ENCODE results near the gene C1QB.
A peak's percentile ranks its signal among the peaks of the same experiment; 100 is the strongest.

C1QB gene, protein sequence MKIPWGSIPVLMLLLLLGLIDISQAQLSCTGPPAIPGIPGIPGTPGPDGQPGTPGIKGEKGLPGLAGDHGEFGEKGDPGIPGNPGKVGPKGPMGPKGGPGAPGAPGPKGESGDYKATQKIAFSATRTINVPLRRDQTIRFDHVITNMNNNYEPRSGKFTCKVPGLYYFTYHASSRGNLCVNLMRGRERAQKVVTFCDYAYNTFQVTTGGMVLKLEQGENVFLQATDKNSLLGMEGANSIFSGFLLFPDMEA

DNA sequence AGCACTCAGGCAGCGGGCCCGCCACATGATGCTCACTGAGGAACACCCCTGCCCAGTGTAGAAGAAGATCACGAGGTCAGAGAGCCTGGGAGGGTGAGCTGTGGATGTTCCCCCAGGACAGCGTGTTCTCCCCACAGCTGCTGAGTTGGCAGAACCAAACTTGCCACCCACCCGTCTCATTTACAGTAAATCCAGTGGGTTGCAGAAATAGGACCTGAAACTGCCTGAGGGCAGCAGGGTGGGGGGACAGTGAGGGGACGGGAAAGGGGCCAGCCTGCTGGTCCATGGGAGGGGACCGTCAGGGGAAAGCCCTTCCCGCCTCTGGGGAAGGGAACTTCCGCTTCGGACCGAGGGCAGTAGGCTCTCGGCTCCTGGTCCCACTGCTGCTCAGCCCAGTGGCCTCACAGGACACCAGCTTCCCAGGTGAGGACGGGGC is at the start of gene C1QB:
TSS of gene C1QB (plus strand) at position 356 of the 436 bp plus-strand sequence. CDS start 6,227 bp downstream, outside the sequence.
- DNase-seq (ENCODE audit: low read depth in 2 of 2) = no peak

DNA sequence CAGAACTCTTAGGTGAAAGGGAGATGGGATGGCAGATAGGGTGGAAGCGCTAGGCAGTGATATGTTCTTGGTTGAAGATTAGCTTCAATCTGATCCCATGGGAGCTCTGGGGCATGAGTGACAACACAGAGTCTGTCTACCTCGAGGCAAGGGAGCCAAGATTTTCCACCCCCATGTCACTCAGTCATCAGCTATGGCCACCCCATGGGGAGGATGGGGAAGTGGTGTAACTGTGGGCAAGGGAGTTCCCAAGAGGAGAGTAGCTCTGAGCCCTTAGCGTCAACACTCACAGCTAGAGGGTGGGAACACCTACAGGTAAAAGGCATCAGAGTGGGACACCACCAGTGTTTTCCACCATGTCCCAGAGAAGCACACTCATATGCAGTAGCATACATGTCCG is 46.9 kb upstream of the C1QB start:
- DNase-seq (ENCODE audit: low read depth in 2 of 2) = no peak

DNA sequence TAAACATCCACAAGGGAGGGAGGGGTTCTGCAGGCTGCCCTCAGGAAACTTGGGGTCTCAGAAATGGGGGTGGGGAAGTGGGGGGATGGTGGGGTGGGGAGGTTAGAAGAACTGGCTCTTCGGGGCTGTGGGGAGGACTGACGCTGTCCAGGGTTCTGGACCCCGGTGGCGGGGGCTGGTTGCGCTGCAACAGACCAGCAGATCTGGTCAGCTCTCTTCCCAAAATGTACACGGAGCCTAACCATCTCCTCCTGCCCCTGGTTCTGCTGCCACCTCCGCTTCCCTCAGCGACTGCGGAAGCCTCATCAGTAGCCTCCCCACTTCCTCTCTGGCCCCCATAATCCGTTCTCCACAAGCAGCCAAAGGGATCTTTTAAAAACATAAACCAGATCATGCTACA is 45.9 kb upstream of the C1QB start:
- DNase-seq (ENCODE audit: low read depth in 2 of 2) = no peak

DNA sequence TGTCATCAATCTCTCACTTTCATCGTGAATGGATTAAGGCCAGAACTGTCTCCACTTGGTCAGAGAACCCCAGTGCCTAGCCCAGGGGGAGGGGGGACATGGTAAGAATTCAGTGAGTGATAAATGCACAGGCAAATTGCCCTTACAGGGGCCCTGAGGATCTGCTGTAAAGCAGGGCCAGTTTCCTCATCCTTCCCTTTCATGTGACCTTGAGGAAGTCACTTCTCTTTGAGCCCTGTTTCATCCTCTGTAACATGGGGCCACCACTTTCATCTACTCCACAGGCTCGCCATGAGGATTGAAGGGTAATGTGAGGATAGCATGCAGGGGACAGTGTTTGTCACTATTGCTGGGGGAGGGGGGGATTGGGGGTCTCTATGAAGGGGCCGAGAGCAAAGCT is 44.7 kb upstream of the C1QB start:
- DNase-seq (ENCODE audit: low read depth in 2 of 2) = no peak

DNA sequence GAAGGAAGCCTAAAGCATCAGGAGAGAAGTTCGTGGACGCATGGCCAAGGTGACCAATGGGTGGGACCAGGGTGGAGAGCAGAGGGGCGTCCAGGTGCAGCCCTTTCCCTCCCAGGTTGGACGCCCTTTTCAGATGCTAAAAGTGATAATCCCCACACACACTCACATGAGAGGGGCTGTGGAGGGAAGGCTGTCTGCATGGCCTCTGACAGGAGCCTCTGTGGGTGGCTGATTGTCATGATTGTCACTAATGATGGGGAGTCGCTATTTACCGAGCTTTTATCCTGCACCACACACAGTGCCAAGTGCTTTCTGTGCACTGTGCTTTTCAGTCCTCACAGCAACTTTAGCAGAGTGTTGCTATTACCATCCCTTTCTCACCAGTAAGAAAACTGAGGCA is 43.7 kb upstream of the C1QB start:
- DNase-seq (ENCODE audit: low read depth in 2 of 2) = no peak

- DNase-seq (ENCODE audit: low read depth in 2 of 2) = peak in 1 of 2 donors; percentile 8
Observed at GRCh38 chr1:22611530-22611947, 41.5 kb upstream of the C1QB start.

DNA sequence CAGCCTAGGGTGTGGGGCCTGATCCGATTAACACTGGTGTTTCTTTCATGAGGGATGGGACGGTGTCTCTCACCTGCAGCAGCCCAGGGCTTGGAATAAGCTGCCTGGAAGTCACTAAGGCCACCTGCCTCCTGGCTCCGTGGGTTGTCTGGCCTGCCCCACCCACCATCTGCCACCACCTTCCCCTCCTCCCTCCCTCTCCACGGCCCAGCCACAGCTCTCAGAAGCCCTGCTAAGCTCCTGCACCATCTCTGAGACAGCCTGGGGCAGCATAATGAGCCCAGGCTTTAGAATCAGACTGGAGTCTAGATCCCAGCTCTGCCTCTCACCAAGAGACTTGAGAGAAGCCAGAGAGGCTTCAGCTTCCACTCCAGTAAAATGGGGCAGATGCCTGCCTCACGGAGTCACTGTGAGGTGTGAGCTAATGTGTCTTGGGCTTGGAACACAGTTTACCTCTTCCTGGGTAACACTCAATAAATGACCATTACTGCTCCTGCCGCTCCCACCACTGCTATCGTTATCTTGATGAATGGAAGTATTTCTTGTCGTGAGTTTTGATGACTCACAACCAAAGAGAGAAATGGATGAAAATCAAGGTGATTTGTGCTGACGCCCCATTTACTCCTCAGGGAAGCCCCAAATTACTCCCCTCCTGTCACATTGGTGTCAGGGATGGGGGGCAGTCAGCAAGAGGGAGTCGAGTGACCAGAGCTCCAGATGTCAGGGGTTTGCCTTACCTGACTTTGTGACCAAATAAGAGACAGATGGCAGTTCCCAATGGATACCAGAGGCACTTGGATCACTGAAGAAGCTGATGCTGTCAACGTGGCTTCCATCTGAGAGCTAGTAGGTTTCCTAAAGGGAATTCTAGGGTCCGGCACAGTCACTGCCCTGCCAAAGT is 40.1 kb upstream of the C1QB start:
- no peak for DNase-seq (ENCODE audit: low read depth in 2 of 2)

DNA sequence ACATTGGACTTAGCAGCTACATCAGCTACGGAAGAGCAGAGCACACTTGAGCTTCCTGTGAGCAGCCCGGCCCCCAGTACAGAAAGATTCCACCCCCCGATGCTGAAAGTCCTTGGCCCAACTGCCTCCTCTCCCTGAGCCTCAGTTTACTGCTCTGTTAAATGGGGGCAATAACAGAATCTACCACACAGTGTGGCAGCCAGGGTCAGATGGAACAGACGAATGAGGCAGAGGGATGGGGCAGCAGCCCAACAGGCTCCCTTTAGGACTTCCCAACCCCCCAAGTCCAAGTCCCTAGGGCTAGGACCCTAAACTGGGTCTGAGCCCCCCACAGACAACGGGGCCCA is 39.5 kb upstream of the C1QB start:
- DNase-seq (ENCODE audit: low read depth in 2 of 2) = no peak

DNA sequence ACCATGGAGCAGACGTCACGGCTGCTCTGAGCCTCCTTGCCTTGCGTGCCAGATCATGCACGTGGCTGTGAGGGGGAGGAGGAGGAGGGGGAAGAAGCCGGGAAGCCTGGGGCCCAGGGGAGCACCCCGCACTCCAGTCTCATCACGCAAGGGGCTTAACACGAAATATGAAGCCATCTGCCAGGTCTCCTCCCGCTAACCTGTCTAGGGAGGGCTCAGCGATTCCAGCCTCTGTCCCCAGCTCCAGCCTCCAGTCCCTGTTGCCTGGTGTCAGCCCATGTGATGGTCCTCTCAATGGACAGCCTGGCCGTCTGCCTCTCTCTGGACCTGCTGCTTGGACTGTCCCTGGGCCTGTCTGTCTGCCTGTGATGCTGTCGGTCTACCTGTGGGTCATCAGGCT is 39.1 kb upstream of the C1QB start:
- no peak for DNase-seq (ENCODE audit: low read depth in 2 of 2)

DNA sequence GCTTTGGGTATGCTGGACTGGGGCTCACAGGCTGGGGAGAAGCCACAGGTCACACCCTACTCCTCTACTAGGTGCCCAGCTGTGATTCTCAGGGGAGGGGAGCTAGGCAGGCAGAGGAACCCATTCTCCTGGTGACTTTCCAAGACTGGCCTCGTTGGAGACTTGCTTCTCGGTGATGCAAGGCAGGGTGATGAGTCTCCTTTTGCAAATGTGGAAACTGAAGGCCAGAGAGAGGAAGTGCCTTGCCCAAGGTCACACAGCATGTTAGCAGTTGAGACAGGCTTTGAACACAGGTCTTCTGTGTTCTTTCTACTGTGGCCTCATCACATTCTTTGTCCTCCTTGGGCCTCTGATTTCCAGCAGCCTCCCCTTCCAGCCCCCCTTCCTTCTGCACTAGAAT is 37.1 kb upstream of the C1QB start:
- DNase-seq (ENCODE audit: low read depth in 2 of 2) = no peak

GRCh38 chr1:22616571-22616970 is 36.5 kb upstream of the C1QB start:
- no peak for DNase-seq (ENCODE audit: low read depth in 2 of 2)

DNA sequence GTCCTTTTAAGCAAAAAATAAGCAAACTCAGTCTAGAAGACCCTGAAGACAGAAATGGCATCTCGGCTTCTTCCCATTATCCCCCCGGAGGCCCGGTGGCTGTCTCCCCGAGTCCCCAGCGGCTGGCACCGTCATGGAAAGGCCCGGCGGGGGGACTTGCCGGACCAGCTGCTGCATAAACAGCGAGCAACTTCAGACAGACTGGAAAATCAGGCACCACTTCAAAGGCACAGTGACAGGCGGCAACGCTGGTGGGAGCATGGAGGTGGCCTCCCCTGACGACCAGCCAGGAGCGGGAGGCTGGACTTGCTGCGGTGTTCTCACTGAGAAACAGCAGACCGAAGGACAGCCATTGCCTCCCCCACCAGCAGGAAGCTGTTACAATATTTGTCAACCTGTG is 35.0 kb upstream of the C1QB start:
- DNase-seq (ENCODE audit: low read depth in 2 of 2) = no peak

- no peak for DNase-seq (ENCODE audit: low read depth in 2 of 2)
Observed at GRCh38 chr1:22619252-22619651, 33.8 kb upstream of the C1QB start.

- DNase-seq (ENCODE audit: low read depth in 2 of 2) = no peak
Observed at GRCh38 chr1:22619798-22620197, 33.2 kb upstream of the C1QB start.

GRCh38 chr1:22621761-22622160 is 31.3 kb upstream of the C1QB start:
- DNase-seq (ENCODE audit: low read depth in 2 of 2) = no peak

GRCh38 chr1:22625262-22625925 is 27.6 kb upstream of the C1QB start:
- no peak for DNase-seq (ENCODE audit: low read depth in 2 of 2)

DNA sequence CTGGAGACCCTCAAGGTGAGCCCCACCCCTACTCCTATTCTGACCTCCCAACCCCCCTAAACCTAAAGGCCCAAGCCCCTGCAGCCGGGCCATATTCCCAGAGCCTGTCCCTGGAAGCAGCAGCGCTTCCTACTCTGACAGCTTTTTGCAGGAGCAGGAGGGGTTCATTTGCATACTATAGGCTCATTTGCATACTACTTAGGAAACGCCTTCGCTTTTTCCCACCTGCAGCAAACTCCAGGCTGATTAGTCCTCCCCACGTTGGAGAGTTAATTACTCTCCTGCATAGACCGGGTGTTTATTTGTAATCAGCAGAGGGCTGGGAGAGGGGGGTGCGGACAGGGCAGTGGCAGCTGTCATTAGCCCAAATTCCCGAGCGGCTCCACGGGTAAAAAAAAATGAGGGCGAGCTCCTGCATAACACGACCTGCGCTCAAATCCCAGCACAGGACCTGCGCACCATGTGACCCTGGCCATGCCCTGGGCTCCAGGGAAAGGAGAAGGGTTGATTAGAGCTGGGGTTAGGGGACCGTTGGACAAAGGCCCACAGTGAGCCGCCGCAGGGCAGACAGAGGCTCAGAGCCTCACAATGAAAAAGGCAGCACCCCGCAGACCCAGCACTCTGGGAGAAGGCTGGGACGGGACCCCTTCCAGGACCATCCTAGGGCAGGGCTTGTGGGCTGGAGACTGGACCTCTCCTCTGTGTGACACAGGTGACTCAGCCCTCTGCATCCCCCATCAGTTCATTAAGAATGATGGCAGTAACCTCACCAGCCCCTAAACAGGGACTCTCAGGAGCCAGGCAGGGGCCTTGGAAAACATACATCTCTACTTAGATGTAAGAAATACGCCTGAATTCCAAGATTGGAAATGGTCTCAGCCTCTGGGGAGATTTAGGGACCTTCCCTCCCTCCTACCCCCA is 26.5 kb upstream of the C1QB start:
- DNase-seq (ENCODE audit: low read depth in 2 of 2) = no peak

- no peak for DNase-seq (ENCODE audit: low read depth in 2 of 2)
Observed at GRCh38 chr1:22627331-22627730, 25.7 kb upstream of the C1QB start.

DNA sequence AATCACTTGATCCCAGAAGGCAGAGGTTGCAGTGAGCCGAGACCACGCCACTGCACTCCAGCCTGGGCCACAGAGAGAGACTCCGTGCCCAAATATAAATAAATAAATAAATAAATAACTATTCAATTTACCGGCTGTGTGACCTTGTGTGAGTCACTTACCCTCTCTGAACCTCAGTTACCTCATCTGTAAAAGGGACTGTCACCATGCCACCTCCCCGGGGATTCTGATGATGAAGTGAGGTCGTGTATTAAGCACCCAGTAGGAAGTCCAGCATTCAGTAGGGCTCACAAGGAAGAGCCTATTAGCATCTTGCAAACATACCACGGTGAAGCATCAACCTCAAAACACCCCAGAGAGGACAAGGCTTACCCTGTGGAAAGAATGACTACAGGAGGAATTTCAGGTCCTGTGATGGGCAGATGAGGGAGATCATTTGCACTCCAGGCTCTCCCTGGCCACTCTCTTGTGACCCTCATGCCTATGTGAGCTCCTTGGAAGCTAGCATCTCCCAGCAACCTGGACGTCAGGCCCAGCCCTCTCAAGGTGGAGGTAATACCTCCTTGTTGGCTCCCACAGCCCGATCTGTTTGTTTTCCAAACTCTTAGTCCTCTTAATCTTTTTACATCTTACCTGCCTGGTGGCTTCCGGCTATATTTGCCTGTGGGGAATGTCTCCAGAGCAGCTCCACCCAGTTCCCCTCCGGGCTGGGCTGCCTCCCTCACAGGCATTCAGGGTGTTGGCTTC is 24.2 kb upstream of the C1QB start:
- no peak for DNase-seq (ENCODE audit: low read depth in 2 of 2)

DNA sequence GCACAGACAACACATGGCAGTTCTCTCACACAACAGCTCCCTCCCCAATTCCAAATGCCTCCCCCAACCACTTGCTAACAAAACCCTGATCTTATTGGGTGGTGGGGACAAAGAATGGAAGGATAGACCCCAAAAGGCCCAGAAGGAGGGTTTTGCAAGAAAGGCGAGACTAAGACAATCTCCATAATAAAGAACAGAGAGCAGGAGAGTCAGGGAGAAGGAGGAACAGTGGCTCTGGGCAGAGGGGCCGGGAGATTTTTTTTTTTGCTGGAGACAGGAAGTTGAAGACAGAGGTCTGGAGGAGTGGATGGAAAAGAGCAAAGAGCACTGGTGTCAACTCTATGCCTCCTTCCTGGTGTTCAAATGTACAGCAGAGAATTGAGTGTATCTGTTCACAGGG is 23.1 kb upstream of the C1QB start:
- no peak for DNase-seq (ENCODE audit: low read depth in 2 of 2)

Data from stimulated activated CD8-positive, alpha-beta memory T cell treated with anti-CD3 and anti-CD28 coated beads, Interleukin-2, amount 100 ng/mL, for 48 hours (primary cell).